Thymus (tissue), 11 donors: ENCODE data around the gene SLC13A4. TPM values are rescaled to one million over a fixed set of nuclear protein-coding genes. Genes with fewer than 3 reads are reported as not detected.
"Not testable (repeated sequence)": the region's sequence is repeated elsewhere in the genome, so short reads cannot be mapped to it uniquely, and the experiment has no call there.

Source experiments
- DNase-seq, 9 donors: peaks; one replicate each; pipeline ENCODE4 v3.0.0-alpha.2; 2013; ENCODE audit warnings: low spot score in 9 of 9, low read depth in 6 of 9, missing footprints in 1 of 9
- H3K27ac ChIP-seq, 2 donors: one replicate each; pipeline ENCODE4 v1.5.1; 2013; ENCODE audit warnings: control low read depth in 1 of 2, low read depth in 1 of 2, low read length in 1 of 2, mild to moderate bottlenecking in 1 of 2, moderate library complexity in 1 of 2
- H3K27me3 ChIP-seq, 2 donors: one replicate each; pipeline ENCODE4 v1.5.1; 2013; ENCODE audit warnings: low read length in 1 of 2; ENCODE audit not compliant: control insufficient read depth in 2 of 2, insufficient read depth in 1 of 2
- H3K36me3 ChIP-seq, 2 donors: one replicate each; pipeline ENCODE4 v1.5.1; 2013; ENCODE audit warnings: low read length in 1 of 2, mild to moderate bottlenecking in 1 of 2, moderate library complexity in 1 of 2; ENCODE audit not compliant: control insufficient read depth in 2 of 2, insufficient read depth in 2 of 2
- H3K4me1 ChIP-seq, 2 donors: one replicate each; pipeline ENCODE4 v1.5.1; 2013; ENCODE audit warnings: low read length in 2 of 2; ENCODE audit not compliant: control insufficient read depth in 2 of 2, insufficient read depth in 2 of 2
- H3K4me3 ChIP-seq, 2 donors: one replicate each; pipeline ENCODE4 v1.5.1; 2013; ENCODE audit warnings: low read length in 2 of 2, control low read depth in 1 of 2, mild to moderate bottlenecking in 1 of 2
- H3K9me3 ChIP-seq, 2 donors: one replicate each; pipeline ENCODE4 v1.5.1; 2013; ENCODE audit warnings: low read length in 1 of 2, mild to moderate bottlenecking in 1 of 2; ENCODE audit not compliant: control insufficient read depth in 2 of 2, insufficient read depth in 1 of 2
- WGBS: extraction: QIAGEN DNeasy Blood & Tissue Kit; methylation state at CpG from one replicate; pipeline ENCODE4 v1.1.7; 2013; 5-methylcytosine and 5-hydroxymethylcytosine counted together
- polyA plus RNA-seq: library from polyadenylated mRNA; stranded (reverse); fragments of 200-250 nt; gene quantifications from one replicate; pipeline ENCODE4 v1.2.3, GENCODE V29; 2013
- total RNA-seq: library from RNA; stranded (reverse); fragments of 120-200 nt; gene quantifications from one replicate; pipeline ENCODE4 v1.2.4, GENCODE V29; 2013
- donor health status: healthy.

Gene SLC13A4
- total and polyA plus RNA-seq, 2 donors, result 0.05 to 0.23 TPM

DNA sequence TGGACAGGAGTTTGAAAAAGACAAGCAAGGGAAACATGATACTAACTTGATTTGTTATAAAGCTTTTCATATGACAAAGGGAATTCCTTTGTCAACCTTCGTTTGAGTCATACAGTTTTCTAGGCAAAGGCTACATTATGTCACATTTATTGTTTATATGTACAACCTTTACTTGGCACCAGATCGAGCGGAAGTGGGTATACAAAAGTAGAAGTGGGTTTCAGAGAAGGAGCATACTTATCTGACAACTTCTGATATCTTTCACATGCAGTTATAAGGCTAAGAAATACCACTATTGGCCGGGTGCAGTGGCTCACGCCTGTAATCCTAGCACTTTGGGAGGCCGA, 54.7 kb downstream of the SLC13A4 start:
- Histone ChIP-seq H3K4me1 (no peaks in the 10 kb centered on the region), H3K4me3 (no peak overlapping the region), H3K27ac (no peak overlapping the region), H3K36me3 (peaks cover 3 to 32% of the 10 kb centered on the region in 2 donors), H3K27me3 (no peaks in the 10 kb centered on the region), H3K9me3 (peaks cover 0 to 3% of the 10 kb centered on the region in 2 donors)
- no peak for DNase-seq
- 92% methylated on average over 6 of the region's 6 CpGs for WGBS

DNA sequence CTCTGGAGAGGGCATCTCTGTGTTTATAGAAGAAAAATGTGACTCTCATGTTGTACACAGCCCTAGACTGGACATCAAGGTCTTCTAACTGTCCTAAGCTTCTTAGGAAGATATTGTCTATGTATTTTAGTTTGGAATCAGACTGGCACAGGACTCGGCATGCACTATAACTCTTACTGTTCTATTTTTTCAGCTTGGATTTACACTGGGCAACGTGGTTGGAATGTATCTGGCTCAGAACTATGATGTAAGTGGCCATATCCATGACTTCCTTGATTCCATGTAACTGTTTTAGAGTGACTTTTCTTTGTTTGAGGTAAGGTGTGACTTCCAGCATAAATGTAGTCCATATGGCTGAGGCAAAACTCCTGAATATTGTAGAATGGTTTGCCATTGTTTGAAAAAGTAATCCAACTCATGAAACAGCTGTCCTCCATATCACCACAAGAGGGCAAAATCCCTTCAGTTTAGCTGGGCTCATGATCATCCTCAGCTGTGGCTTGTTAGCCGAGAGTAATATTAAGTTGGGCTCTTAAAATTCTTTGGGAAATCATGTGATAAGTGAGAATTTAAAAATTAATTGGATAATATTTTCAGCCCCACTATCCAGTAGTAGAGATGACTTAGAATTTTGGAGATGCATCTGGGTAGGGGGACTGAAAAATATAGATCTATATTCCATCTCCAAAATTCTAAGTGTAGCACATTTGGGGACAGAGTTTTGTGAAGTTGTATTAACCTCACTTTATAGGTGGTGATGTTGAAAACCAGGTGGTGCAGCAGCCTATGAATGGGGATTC, 55.2 kb downstream of the SLC13A4 start:
- H3K36me3 ChIP-seq, result peaks cover 0 to 26% of the 10 kb centered on the region in 2 donors
- no peak overlapping the region for H3K4me3 ChIP-seq
- WGBS, result 87% methylated on average over 3 of the region's 3 CpGs
- no peak overlapping the region for H3K27ac ChIP-seq
- peaks cover 0 to 4% of the 10 kb centered on the region in 2 donors for H3K9me3 ChIP-seq
- H3K27me3 ChIP-seq, result no peaks in the 10 kb centered on the region
- H3K4me1 ChIP-seq, result no peaks in the 10 kb centered on the region
- DNase-seq, result peak in 4 of 9 donors; percentile 4 to 55 (median 24)

- Histone ChIP-seq H3K9me3 (peaks cover 0 to 4% of the 10 kb centered on the region in 2 donors), H3K4me3 (no peak overlapping the region), H3K27ac (no peak overlapping the region), H3K27me3 (no peaks in the 10 kb centered on the region), H3K4me1 (no peaks in the 10 kb centered on the region), H3K36me3 (peaks cover 0 to 13% of the 10 kb centered on the region in 2 donors)
- 94% methylated on average over 1 of the region's 1 CpG for WGBS
- DNase-seq, result no peak
Measured at GRCh38 chr7:135670179-135670578, 57.8 kb downstream of the SLC13A4 start.

DNA sequence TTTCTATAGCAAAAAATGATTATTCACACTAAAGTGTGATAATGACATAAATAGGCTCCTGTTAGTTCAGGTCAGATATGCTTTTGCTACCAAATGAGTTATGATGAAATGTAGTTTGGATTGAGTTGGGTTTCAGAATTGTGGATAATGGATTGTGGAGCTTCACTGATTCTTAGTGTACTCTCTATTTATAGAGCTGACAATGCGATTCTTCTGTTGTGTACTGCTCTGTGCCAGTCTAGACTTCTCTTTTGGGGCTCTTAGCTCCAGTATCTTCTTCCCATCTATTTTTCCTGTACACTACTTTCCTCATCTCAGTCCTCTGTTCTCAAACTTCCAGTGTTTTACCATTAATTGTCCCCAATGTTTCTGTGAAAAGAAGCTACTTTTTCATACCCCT, 58.2 kb downstream of the SLC13A4 start:
- Histone ChIP-seq H3K27me3 (no peaks in the 10 kb centered on the region), H3K9me3 (peaks cover 0 to 4% of the 10 kb centered on the region in 2 donors), H3K27ac (no peak overlapping the region), H3K4me1 (no peaks in the 10 kb centered on the region), H3K4me3 (no peak overlapping the region), H3K36me3 (peaks cover 0 to 10% of the 10 kb centered on the region in 2 donors)
- WGBS, result 100% methylated on average over 1 of the region's 1 CpG
- DNase-seq, result no peak

GRCh38 chr7:135668852-135669395, 59.1 kb downstream of the SLC13A4 start:
- H3K4me1 ChIP-seq, H3K27ac ChIP-seq, H3K36me3 ChIP-seq, H3K27me3 ChIP-seq, H3K4me3 ChIP-seq, DNase-seq, H3K9me3 ChIP-seq: not testable (repeated sequence)
- 82% methylated on average over 6 of the region's 6 CpGs for WGBS

DNA sequence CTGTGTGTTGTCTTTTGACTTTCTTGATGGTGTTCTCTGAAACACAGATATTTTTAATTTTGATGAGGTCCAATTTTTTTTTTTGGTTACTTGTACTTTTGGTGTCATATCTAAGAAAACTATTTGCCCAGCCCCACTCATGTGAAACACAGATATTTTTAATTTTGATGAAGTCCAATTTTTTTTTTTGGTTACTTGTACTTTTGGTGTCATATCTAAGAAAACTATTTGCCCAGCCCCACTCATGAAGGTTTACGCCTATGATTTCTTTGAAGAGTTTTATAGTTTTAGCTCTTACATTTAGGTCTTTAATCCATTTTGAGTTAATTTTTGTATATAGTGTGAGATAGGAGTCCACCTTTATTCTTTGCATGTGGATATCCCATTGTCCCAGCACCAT, 60.4 kb downstream of the SLC13A4 start:
- not testable (repeated sequence) for H3K9me3 ChIP-seq, H3K27me3 ChIP-seq, H3K36me3 ChIP-seq, DNase-seq, H3K4me1 ChIP-seq, H3K27ac ChIP-seq, H3K4me3 ChIP-seq
- WGBS, result 99% methylated on average over 1 of the region's 1 CpG

GRCh38 chr7:135666846-135667245, 61.1 kb downstream of the SLC13A4 start:
- H3K27ac ChIP-seq, result no peak overlapping the region
- no peak overlapping the region for H3K4me3 ChIP-seq
- no peak for DNase-seq
- WGBS, result 90% methylated on average over 6 of the region's 6 CpGs
- peaks cover 0 to 4% of the 10 kb centered on the region in 2 donors for H3K9me3 ChIP-seq
- H3K36me3 ChIP-seq, result no peaks in the 10 kb centered on the region
- peaks cover 10 to 12% of the 10 kb centered on the region in 2 donors for H3K4me1 ChIP-seq
- H3K27me3 ChIP-seq, result no peaks in the 10 kb centered on the region

- no peaks in the 10 kb centered on the region for H3K36me3 ChIP-seq
- H3K9me3 ChIP-seq, result peaks cover 0 to 4% of the 10 kb centered on the region in 2 donors
- H3K4me3 ChIP-seq, result no peak overlapping the region
- peaks cover 10 to 16% of the 10 kb centered on the region in 2 donors for H3K4me1 ChIP-seq
- H3K27me3 ChIP-seq, result no peaks in the 10 kb centered on the region
- 98% methylated on average over 11 of the region's 11 CpGs for WGBS
- no peak overlapping the region for H3K27ac ChIP-seq
- DNase-seq, result no peak
Measured at GRCh38 chr7:135666156-135666555, 61.8 kb downstream of the SLC13A4 start.

DNA sequence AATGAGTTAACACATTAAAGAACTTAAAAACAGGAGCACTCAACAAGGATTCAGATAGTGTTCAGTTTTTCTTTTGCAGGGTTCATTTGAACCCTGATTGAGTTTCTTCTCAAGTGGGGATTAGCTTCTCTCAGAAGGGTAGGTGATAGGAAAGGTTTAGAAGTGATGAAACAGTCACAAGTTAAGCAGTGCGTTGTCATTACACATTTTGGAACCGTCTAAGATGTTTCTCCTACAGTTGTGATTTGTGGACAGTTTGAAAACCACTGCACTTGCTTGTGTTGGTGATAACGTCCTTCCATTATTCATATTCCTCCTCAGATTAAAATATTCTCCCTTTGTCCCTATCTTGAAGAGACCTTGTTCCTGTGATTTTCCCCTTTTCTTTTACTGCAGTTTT, 62.9 kb downstream of the SLC13A4 start:
- WGBS, result 90% methylated on average over 3 of the region's 3 CpGs
- Histone ChIP-seq H3K27me3 (no peaks in the 10 kb centered on the region), H3K4me3 (no peak overlapping the region), H3K27ac (no peak overlapping the region), H3K9me3 (peaks cover 0 to 4% of the 10 kb centered on the region in 2 donors), H3K36me3 (no peaks in the 10 kb centered on the region), H3K4me1 (peaks cover 10 to 16% of the 10 kb centered on the region in 2 donors)
- no peak for DNase-seq
